Cortex of kidney (tissue), 1 donor: ENCODE data around the gene UNCX.

ENCODE experiments used
- DNase-seq: peaks from one replicate; lab custom pipeline; 2025; lab: John Stamatoyannopoulos, UW

Gene UNCX

GRCh38 chr7:1243964-1244416, 11.3 kb downstream of the UNCX start:
- DNase-seq, result no peak

GRCh38 chr7:1244700-1245523, 12.2 kb downstream of the UNCX start:
- DNase-seq, result no peak

- no peak for DNase-seq
Observed at GRCh38 chr7:1245524-1246050, 12.9 kb downstream of the UNCX start.

- DNase-seq, result no peak
Observed at GRCh38 chr7:1246160-1246870, 13.6 kb downstream of the UNCX start.

GRCh38 chr7:1246871-1247526, 14.3 kb downstream of the UNCX start:
- no peak for DNase-seq

- no peak for DNase-seq
Observed at GRCh38 chr7:1247527-1248041, 14.9 kb downstream of the UNCX start.

GRCh38 chr7:1248143-1248915, 15.7 kb downstream of the UNCX start:
- DNase-seq, result no peak

- no peak for DNase-seq
Observed at GRCh38 chr7:1248916-1249581, 16.4 kb downstream of the UNCX start.

GRCh38 chr7:1249731-1250130, 17.1 kb downstream of the UNCX start:
- DNase-seq, result no peak

GRCh38 chr7:1250901-1251300, 18.2 kb downstream of the UNCX start:
- no peak for DNase-seq

- DNase-seq, result no peak
Observed at GRCh38 chr7:1251796-1252539, 19.3 kb downstream of the UNCX start.

GRCh38 chr7:1252540-1253090, 19.9 kb downstream of the UNCX start:
- no peak for DNase-seq

- no peak for DNase-seq
Observed at GRCh38 chr7:1253681-1254181, 21.1 kb downstream of the UNCX start.

- no peak for DNase-seq
Observed at GRCh38 chr7:1254281-1255079, 21.8 kb downstream of the UNCX start.

GRCh38 chr7:1255080-1255816, 22.6 kb downstream of the UNCX start:
- no peak for DNase-seq

- DNase-seq, result no peak
Observed at GRCh38 chr7:1255817-1256340, 23.2 kb downstream of the UNCX start.

- DNase-seq, result no peak
Observed at GRCh38 chr7:1256621-1257020, 23.9 kb downstream of the UNCX start.

GRCh38 chr7:1257221-1257620, 24.5 kb downstream of the UNCX start:
- DNase-seq, result no peak
